OCI-LY3 (cell line): ENCODE data around the gene PAF1.
A peak's percentile ranks its signal among the peaks of the same experiment; 100 is the strongest.

Experiments used
- H2AFZ ChIP-seq: fragments of 200-600, 300-600 bp; shearing (Covaris generic); 2 replicates; pipeline ENCODE4 v1.6.0; 2014; ENCODE audit warnings: antibody characterized with exemption, low read depth, low read length
- H3K27ac ChIP-seq: fragments of 200-600, 300-600 bp; sonication (generic); 2 replicates; pipeline ENCODE4 v1.5.1; 2014; ENCODE audit warnings: mild to moderate bottlenecking, low read length, moderate library complexity, mixed read lengths
- H3K27me3 ChIP-seq: fragments of 200-600, 300-600 bp; sonication (generic); 2 replicates; pipeline ENCODE4 v1.6.1; 2014; ENCODE audit warnings: low read depth, low read length, mixed read lengths
- H3K36me3 ChIP-seq: fragments of 200-600, 300-600 bp; sonication (generic); replicated peaks from 2 replicates; pipeline ENCODE3; 2014; ENCODE audit warnings: low read depth, low read length, mixed read lengths
- H3K4me1 ChIP-seq: fragments of 300-600, 200-600 bp; sonication (generic); 2 replicates; pipeline ENCODE4 v1.6.1; 2014; ENCODE audit warnings: low read length, mixed read lengths
- H3K4me2 ChIP-seq: fragments of 200-600, 300-600 bp; sonication (generic); 2 replicates; pipeline ENCODE4 v1.6.1; 2014; ENCODE audit warnings: low read length, mixed read lengths
- H3K4me3 ChIP-seq: fragments of 300-600, 200-600 bp; sonication (generic); 2 replicates; pipeline ENCODE4 v1.5.1; 2014; ENCODE audit warnings: antibody characterized with exemption, mild to moderate bottlenecking, low read length, moderate library complexity
- H3K79me2 ChIP-seq: fragments of 300-600, 200-600 bp; shearing (Covaris generic); 2 replicates; pipeline ENCODE4 v1.6.1; 2014; ENCODE audit warnings: mild to moderate bottlenecking, low read length, mixed read lengths
- H3K9ac ChIP-seq: fragments of 300-600, 200-600 bp; shearing (Covaris generic); 2 replicates; pipeline ENCODE4 v1.6.0; 2014; ENCODE audit warnings: mild to moderate bottlenecking, low read length, moderate library complexity
- H3K9me3 ChIP-seq: fragments of 200-600, 300-600 bp; shearing (Covaris generic); 2 replicates; pipeline ENCODE4 v1.6.1; 2014; ENCODE audit warnings: low read length, mixed read lengths; ENCODE audit not compliant: insufficient read depth
- H4K20me1 ChIP-seq: fragments of 200-600, 300-600 bp; sonication (generic); 2 replicates; pipeline ENCODE4 v1.6.1; 2016; ENCODE audit warnings: low read length, mixed read lengths; ENCODE audit not compliant: insufficient read depth
- CTCF ChIP-seq: fragments of 200-600, 300-600 bp; sonication (generic); IDR thresholded peaks from 2 replicates; pipeline ENCODE4 v1.5.1; 2014; ENCODE audit warnings: antibody characterized with exemption, low read length, low read depth
- EZH2phosphoT487 ChIP-seq: fragments of 200-600 bp; shearing (Covaris generic); IDR thresholded peaks from 2 replicates; pipeline ENCODE4 v1.6.1; 2018; ENCODE audit warnings: antibody characterized with exemption, mixed run types, low read depth

Gene PAF1

GRCh38 chr19:39401549-39402345, 10.8 kb upstream of the PAF1 start:
- Histone ChIP-seq H3K9me3 (no peaks in the 10 kb centered on the region; the same call in 1 of the 2 replicates), H3K4me2 (peak overlapping the region; percentile 96), H3K27ac (peak overlapping the region; percentile 87), H3K79me2 (peaks cover 1% of the 10 kb centered on the region), H4K20me1 (no peaks in the 10 kb centered on the region), H2AFZ (peak overlapping the region; percentile 30; the same call in 1 of the 2 replicates), H3K9ac (peak overlapping the region; percentile 91), H3K36me3 (peaks cover 19% of the 10 kb centered on the region), H3K4me1 (peaks cover 82% of the 10 kb centered on the region), H3K27me3 (no peaks in the 10 kb centered on the region), H3K4me3 (peak overlapping the region; percentile 72)
- no peak for TF ChIP-seq EZH2phosphoT487
- TF ChIP-seq CTCF, result no peak

- H2AFZ ChIP-seq, result no peak overlapping the region
- peaks cover 19% of the 10 kb centered on the region for H3K36me3 ChIP-seq
- peak overlapping the region; percentile 96 for H3K4me2 ChIP-seq
- no peaks in the 10 kb centered on the region for H4K20me1 ChIP-seq
- no peak for TF ChIP-seq EZH2phosphoT487
- TF ChIP-seq CTCF, result no peak
- H3K9me3 ChIP-seq, result no peaks in the 10 kb centered on the region; the same call in 1 of the 2 replicates
- peaks cover 82% of the 10 kb centered on the region for H3K4me1 ChIP-seq
- no peaks in the 10 kb centered on the region for H3K79me2 ChIP-seq
- H3K27ac ChIP-seq, result peak overlapping the region; percentile 87
- peak overlapping the region; percentile 72; the same call in 1 of the 2 replicates for H3K4me3 ChIP-seq
- no peaks in the 10 kb centered on the region for H3K27me3 ChIP-seq
- peak overlapping the region; percentile 91; the same call in 1 of the 2 replicates for H3K9ac ChIP-seq
Observed at GRCh38 chr19:39401070-39401548, 10.2 kb upstream of the PAF1 start.

- no peak for TF ChIP-seq CTCF
- TF ChIP-seq EZH2phosphoT487, result no peak
- H3K4me3 ChIP-seq, result no peak overlapping the region
- peaks cover 22% of the 10 kb centered on the region for H3K36me3 ChIP-seq
- H2AFZ ChIP-seq, result no peak overlapping the region
- no peaks in the 10 kb centered on the region; the same call in 1 of the 2 replicates for H3K9me3 ChIP-seq
- H3K4me2 ChIP-seq, result no peak overlapping the region
- no peaks in the 10 kb centered on the region for H3K79me2 ChIP-seq
- no peaks in the 10 kb centered on the region for H3K27me3 ChIP-seq
- peaks cover 72% of the 10 kb centered on the region for H3K4me1 ChIP-seq
- no peak overlapping the region for H3K9ac ChIP-seq
- no peaks in the 10 kb centered on the region for H4K20me1 ChIP-seq
- H3K27ac ChIP-seq, result peak overlapping the region; percentile 7; the same call in 1 of the 2 replicates
Observed at GRCh38 chr19:39400061-39400460, 9.2 kb upstream of the PAF1 start.

GRCh38 chr19:39399668-39400050, 8.8 kb upstream of the PAF1 start:
- peaks cover 68% of the 10 kb centered on the region for H3K4me1 ChIP-seq
- no peak overlapping the region for H3K4me2 ChIP-seq

More at GRCh38 chr19:39399668-39400050, 8.8 kb upstream of the PAF1 start:
- Histone ChIP-seq H3K27ac (peak overlapping the region; percentile 7; the same call in 1 of the 2 replicates), H3K9me3 (no peaks in the 10 kb centered on the region; the same call in 1 of the 2 replicates), H3K27me3 (no peaks in the 10 kb centered on the region), H3K36me3 (peaks cover 23% of the 10 kb centered on the region), H3K9ac (no peak overlapping the region), H3K4me3 (no peak overlapping the region), H4K20me1 (no peaks in the 10 kb centered on the region), H2AFZ (no peak overlapping the region), H3K79me2 (no peaks in the 10 kb centered on the region)
- no peak for TF ChIP-seq CTCF
- TF ChIP-seq EZH2phosphoT487, result no peak
